HG03342 (cell line): ENCODE results near the gene CTRB2.

Experiments used
- ATAC-seq: cut with Tn5 transposase; IDR thresholded peaks from one replicate; pipeline ENCODE4 v1.9.1; 2021; ENCODE audit warnings: mild to moderate bottlenecking, moderate library complexity; ENCODE audit not compliant: unreplicated experiment

Gene CTRB2

DNA sequence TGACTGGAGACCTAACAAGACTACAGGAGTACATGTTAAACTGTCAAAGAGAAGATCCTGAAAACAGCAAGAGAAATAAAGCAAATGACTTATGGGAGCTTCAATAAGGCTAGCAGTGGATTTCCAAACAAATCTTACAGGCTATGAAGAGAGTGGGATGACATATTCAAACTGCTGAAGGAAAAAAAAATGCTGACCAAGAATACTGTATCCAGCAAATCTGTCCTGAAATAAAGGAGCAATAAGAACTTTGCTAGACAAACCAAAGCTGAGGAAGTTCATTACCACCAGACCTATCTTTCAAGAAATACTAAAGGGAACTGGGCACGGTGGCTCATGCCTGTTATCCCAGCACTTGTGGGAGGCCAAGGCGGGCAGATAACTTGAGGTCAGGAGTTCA is 30.0 kb downstream of the CTRB2 start:
- ATAC-seq = no peak

- no peak for ATAC-seq
Observed at GRCh38 chr16:75175074-75175473, 31.9 kb downstream of the CTRB2 start.

GRCh38 chr16:75172578-75172977 is 34.4 kb downstream of the CTRB2 start:
- ATAC-seq = no peak

- ATAC-seq = no peak
Observed at GRCh38 chr16:75169899-75170405, 37.0 kb downstream of the CTRB2 start.

DNA sequence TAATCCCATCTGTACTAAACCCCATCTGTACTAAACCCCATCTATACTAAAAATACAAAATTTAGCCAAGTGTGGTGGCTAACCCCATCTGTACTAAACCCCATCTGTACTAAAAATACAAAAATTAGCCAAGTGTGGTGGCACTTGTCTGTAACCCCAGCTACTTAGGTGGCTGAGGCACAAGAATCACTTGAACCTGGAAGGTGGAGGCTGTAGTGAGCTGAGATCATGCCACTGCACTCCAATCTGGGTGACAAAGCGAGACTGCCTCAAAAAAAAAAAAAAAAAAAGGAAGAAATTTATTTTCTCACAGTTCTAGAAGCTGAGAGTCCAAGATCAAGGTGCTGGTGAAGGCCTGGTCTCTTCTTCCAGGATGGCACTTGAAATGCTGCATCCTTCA is 46.6 kb downstream of the CTRB2 start:
- ATAC-seq = no peak
